ENCODE measurements around the gene ZNF579.
"Not testable (repeated sequence)": the region's sequence is repeated elsewhere in the genome, so short reads cannot be mapped to it uniquely, and the experiment has no call there.

The ZNF579 gene

GRCh38 chr19:55594996-55595545 lies 14.4 kb upstream of the ZNF579 start:
- no peak for DNase-seq

GRCh38 chr19:55593096-55593772 lies 12.6 kb upstream of the ZNF579 start:
- no peak for DNase-seq

DNA sequence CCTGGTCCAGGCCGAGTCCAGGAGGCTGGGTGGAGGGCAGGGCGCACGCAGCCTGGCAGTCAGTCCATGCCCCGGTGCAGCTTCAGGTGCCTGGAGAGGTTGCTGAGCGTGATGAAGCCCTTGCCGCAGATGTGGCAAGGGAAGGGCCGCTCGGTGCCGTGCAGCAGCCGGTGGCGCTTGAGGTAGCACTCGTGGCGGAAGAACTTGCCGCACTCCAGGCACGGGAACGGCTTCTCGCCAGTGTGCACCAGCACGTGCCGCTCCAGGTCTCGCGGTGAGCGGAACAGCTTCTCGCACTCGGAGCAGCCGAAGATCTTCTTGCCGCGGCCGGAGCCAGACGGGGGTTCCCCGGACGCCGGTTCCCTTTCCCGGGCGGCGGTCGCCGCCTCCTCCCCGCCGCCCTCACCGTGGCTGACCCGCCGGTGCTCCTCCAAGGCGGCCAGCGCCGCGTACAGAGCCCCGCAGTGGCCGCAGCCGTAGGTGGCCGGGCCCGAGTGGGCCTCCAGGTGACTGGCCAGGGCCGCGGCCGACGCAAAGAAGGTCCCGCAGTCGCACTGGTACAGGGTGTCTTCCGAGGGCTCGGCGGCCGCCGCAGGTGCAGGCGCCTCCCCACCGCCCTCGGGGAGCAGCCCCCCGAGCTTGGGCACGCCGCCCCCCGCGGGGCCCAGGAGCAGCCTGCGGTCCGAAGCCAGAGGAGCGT lies 11.9 kb upstream of the ZNF579 start:
- DNase-seq = no peak

DNA sequence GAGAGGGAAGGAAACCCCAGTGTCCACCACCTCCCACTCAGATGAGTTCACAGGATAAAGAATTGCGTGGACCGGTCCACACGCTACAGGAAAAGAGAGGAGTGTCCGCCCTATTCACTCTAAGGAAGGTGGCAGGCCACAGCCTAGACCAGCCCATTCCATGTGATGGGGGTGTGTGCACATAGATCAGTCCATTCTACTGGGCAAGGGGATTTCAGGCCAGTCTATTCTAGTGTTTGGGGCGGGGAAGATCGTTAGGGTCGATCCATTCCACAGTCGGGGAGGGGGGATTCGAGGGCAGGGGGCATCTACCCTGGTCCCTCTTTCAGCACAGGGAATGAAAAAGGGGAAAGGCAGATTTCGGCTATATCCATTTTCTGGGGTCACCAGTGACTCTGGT lies 10.9 kb upstream of the ZNF579 start:
- no peak for DNase-seq

- no peak for DNase-seq
Observed at GRCh38 chr19:55590617-55591016, 10.0 kb upstream of the ZNF579 start.

GRCh38 chr19:55590109-55590508 lies 9.5 kb upstream of the ZNF579 start:
- DNase-seq = no peak

- DNase-seq = no peak
Observed at GRCh38 chr19:55588738-55589137, 8.1 kb upstream of the ZNF579 start.

- peak; percentile 5 to 94 (median 85) for DNase-seq
Observed at GRCh38 chr19:55586976-55587668, 6.5 kb upstream of the ZNF579 start.

DNA sequence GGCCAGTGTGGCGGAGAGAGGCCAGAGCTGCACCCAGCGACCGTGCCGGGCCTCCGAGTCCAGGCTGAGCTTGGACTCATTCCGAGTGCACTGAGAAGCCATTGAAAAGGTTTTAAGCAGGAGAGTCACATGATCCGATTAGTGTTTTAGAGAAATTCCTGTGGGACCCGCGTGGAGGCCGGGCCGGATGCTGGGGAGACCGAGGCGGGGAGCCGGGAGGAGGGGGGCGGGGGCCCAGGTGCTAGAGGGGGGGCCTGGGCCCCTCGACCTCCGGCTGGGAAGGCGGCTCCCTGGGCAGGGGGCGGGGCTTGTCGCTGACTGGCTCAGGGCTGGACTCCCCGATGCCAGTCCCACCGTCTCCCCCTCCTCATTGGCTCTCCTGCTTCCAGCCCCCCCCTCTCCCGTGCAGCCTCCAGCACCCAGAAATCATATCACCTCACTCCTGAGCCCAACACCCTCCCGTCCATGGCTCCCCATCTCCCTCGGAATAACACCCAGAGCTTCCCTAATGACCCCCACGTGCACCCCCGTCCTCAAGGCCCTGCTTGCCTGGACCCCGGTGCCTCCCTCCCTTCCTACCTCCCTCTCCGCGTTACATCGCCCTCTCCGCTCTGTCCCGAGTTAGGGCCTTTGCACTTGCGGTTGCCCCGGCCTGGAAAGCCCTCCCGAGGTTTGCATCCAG lies 5.2 kb upstream of the ZNF579 start:
- DNase-seq = peak in 50 of 51 donors; percentile 22 to 84 (median 66)

- DNase-seq = no peak
Observed at GRCh38 chr19:55584871-55585270, 4.2 kb upstream of the ZNF579 start.

GRCh38 chr19:55583897-55584296 lies 3.2 kb upstream of the ZNF579 start:
- not testable (repeated sequence) for DNase-seq

DNA sequence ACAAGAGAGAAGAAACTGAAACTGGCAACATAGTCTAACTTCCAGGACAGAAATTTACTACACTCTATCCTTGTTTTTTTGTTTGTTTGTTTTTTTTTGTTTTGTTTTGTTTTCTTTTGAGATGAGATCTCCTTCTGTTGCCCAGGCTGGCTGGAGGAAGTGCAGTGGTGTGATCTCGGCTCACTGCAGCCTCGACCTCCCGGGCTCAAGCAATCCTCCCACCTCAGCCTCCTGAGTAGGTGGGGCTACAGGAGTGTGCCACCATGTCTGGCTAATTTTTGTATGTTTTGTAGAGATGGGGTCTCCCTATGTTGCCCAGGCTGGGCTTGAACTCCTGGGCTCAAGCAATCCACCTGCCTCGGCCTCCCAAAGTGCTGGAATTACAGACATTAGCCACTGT lies 1.6 kb upstream of the ZNF579 start:
- DNase-seq = not testable (repeated sequence)

- DNase-seq = no peak
Observed at GRCh38 chr19:55581823-55582223, 1.2 kb upstream of the ZNF579 start.

DNA sequence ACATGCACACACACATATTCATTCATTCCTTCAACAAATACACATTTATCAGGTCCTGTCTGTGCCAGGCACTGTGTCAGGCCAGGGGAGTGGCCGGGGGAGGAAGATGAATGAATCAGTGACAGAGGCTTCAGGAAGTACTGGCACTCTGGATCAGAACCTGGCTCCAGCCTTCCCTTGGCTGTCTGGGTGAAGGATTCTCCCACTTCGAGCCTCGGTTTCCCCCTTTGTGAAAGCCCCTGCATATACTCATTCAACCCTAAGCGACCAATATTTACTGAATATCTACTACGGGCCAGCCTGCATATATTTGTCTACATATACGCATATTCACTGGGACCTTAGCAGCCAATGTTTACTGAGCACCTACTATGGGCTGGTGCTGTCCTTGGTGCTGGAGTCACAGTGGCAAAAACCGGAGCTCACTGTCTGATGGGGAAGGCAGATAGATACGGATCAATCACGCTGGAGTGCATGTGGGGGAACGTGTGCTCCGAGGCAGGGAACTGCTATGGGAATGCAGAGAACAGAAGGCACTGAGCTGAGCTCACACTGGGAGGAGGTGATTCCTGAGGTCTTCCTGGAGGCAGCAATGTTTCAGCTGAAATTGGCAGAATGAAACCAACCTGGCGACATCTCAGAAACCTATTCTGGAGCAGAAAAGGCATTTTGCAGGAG lies 636 bp upstream of the ZNF579 start:
- DNase-seq = peak in 3 of 51 donors; percentile 18 to 64 (median 35)

GRCh38 chr19:55579766-55580621 lies 654 bp downstream of the ZNF579 start:
- peak in 10 of 51 donors; percentile 14 to 60 (median 36) for DNase-seq

GRCh38 chr19:55578761-55579747 lies 1.6 kb downstream of the ZNF579 start:
- DNase-seq = no peak

DNA sequence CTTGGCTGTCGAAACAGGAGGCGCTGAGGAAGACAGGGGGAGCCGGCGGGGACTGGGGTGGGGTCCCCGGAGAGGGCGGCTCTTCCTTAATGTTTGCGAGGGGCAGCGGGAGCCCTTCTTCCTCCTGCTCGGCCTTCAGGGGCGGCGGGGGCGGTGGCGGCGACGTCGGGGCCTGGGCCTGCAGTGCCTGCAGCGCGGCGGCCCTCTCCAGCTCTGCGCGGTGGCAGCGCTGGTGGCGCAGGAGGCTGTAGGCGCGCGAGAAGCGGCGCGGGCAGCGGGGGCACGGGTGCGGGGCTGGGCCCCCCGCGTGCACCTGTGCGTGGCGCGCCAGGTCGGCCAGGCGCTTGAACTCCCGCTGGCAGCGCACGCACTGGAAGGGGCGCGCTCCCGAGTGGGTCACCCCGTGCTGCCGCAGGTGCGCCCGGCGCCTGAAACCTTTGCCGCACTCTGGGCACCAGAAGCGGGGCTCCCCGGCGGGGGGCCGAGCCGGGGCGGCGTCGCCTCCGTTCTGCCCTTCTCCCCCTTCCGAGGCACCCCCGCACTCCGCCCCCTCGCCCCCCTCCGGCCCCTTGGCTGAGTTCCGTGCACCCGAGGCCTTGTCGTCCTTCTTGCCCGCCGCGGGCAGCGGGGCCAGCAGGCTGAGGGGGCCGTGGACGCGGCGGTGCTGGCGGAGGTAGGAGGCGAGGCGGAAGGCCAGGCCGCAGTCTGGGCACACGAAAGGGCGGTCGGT lies 2.5 kb downstream of the ZNF579 start:
- DNase-seq = no peak

DNA sequence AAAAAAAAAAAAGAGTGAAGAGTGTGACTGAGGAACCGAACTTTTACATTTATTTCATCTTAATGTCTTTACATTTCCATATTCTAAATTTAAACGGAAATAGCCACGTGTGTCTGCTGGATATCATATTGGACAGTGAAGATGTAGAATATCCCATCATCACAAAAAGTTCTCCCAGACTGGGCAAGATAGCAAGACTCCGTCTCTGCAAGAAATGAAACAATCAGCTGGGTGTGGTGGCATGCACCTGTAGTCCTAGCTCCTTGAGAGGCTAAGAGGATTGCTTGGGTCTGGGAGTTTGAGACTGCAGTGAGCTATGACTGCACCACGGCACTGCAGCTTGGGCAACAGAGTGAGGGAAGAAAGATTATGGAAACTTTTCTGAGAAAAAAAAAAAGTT lies 3.9 kb downstream of the ZNF579 start:
- DNase-seq = no peak

All from hypothalamus (tissue), 51 donors.